HG03060 (cell line): ENCODE data around the gene CLRN1.

Source experiments
- ATAC-seq: cut with Tn5 transposase; IDR thresholded peaks from one replicate; pipeline ENCODE4 v1.9.1; 2021; ENCODE audit warnings: low read depth, moderate number of reproducible peaks; ENCODE audit not compliant: unreplicated experiment

The CLRN1 gene

DNA sequence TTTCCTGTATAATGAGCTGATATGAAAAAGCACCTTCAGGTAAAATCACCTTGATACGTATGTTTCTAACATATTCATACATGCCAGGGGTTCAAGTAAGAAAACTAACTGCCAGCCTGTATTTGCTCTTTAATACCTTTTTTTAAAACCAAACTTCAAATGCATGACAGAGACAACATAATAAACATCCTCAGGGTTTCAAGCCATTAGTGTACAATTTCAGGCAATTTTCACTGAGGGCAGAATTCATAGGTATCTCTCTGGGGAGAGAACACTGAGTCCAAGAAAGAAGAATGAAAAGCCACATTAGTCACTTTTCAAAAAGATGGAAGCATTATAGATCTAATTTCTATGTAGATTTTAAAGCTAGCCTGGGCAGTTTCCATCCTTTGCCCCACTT is 94.2 kb downstream of the CLRN1 start:
- no peak for ATAC-seq

DNA sequence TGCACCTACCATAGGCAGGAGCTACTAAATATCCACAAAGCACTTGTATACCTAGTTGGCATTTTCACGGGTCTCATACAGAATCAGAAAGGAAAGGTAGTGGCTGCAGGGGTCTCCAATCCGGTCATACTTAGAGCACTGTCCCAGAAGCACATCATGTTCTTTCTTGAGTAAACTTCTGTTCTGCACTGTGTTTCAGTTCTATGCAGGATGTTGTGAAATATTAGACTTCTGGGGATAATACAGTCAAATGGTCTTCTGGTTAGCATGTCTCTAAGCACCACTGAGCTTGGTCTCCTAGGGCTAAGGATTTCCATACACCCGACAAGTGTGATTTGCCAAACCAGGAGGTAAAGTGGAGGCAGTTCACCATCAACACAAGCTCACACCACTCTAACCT is 95.2 kb downstream of the CLRN1 start:
- ATAC-seq: no peak

DNA sequence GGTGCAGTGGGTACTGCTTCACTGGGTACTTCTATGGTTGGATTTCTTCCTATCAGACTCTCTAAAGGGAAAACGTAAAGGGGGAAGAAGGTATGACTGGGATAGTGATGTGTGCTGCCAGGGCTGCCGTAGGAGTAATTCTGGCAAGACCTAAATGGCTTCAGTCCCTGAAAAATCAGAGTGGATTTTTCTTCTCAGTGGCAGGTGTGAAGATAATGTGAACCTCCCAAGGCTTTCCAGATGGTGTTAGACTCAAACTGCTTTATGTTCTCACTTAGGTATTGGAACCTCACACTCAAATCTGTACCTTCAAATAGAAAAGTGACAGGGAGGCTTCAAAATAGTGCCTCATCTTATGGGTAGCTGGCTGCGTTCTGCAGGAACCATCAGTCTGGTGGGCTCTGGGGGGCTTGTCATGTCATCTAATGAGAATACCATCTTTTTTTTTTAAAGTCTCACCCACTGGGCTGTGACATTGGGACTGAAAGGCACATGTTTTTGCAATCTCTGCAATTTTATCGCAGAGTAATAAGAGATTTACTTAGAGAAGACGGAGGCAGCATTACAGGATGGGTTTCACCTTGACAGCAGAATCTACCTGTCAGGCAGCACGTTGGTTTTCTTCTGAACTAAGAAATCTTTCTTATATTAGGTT is 95.8 kb downstream of the CLRN1 start:
- ATAC-seq: no peak
